AG08395 (cell line): ENCODE results near the gene SPATS2.
"Not testable (repeated sequence)": the region's sequence is repeated elsewhere in the genome, so short reads cannot be mapped to it uniquely, and the experiment has no call there.

Source experiments
- DNase-seq: peaks from one replicate; pipeline ENCODE4 v3.0.0; 2012; ENCODE audit warnings: mixed read lengths, low spot score

SPATS2 gene

DNA sequence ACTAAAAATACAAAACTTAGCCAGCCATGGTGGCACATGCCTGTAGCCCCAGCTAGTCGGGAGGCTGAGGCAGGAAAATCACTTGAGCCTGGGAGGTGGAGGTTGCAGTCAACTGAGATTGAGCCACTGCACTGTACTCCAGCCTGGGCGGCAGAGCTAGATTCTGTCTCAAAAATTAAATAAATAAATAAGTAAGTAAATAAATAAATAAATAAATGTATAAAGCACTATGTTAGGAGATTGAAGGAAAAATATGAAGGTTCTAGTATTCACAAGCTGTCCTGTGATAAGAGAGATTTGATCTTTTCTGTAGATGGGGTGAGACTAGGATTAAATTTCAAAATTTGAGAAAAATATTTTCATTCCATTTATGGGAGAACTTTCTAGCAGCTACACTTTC is 14.9 kb upstream of the SPATS2 start:
- DNase-seq = no peak

- DNase-seq = no peak
Measured at GRCh38 chr12:49355913-49356312, 11.3 kb upstream of the SPATS2 start.

DNA sequence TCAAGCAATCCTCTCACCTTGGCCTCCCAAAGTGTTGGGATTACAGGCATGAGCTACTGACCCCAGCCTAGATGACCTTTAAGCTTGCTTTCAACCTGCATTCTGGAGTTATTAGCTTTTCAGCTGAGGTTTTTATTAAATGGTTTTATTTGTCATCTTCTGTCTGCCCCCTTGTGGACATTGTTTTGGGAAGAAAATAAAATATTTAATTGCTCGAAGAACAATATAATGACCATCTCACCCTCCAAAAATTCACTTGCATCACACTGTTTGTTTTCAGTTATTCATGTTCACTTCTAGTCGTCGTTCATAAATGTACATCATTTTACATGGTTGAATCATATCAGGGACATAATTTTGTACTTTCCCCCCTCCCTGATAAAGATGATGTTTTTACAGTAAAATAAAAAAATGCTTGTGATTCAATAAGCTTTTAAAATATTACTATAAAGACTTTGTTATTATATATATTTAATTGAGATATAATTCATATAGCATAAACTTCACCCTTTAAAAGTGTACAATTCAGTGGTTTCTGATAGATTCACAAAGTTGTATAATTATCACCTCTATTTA is 10.1 kb upstream of the SPATS2 start:
- peak; percentile 66 for DNase-seq

GRCh38 chr12:49358483-49359141 is 8.7 kb upstream of the SPATS2 start:
- peak; percentile 56 for DNase-seq

DNA sequence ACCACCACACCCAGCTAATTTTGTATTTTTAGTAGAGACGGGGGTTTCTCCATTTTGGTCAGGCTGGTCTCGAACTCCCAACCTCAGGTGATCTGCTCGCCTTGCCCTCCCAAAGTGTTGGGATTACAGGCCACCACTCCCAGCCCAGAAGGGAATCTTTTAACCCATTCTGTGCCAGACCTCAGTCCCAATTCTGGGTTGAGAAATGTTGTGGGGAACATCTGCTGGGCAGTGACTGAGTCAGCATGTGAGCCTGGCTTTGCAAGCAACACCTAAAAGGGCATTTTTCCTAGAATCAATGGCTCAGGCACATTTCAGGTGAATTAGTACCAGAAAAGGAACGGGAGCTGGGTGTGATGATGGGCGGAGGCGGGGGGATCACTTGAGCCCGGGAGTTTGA is 7.6 kb upstream of the SPATS2 start:
- DNase-seq = no peak

DNA sequence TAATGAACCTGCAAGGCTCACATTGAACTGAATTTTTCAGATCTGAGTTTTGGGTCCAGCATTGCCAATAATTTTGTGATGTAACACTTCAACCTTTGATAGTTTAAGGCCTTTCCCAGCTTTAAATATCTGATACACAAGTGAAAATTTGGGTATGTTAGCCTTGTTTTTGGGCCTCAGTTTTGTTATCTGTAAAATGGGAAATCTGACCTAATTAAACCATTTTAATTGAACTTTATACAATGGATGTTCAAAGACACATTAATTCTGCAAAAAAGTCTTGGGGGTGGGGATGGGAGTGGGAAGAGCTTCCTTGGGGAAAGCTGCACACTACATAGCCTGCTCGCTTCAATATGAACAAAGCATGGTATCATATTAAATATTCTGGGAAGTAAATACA is 5.2 kb upstream of the SPATS2 start:
- no peak for DNase-seq

DNA sequence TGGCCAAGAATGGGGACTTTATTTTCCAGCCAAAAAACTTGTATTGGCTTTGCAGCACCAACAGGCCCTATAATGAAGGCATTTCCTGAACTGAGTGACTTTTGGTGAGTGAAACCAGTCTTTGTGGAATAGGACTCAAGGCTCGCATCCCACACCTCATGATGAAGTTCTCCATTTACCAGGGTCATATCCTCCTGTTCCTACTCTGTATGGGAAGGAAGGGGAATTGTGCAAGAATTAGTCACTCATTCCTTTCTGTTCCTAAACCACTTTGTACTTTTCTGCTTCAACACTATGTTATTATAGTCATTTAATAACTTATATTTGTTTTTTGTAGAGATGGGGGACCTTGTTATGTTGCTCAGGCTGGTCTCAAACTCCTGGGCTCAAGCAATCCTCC is 2.3 kb upstream of the SPATS2 start:
- peak; percentile 48 for DNase-seq

- DNase-seq = no peak
Measured at GRCh38 chr12:49365542-49365941, 1.7 kb upstream of the SPATS2 start.

- no peak for DNase-seq
Measured at GRCh38 chr12:49366096-49366651, 1.1 kb upstream of the SPATS2 start.

DNA sequence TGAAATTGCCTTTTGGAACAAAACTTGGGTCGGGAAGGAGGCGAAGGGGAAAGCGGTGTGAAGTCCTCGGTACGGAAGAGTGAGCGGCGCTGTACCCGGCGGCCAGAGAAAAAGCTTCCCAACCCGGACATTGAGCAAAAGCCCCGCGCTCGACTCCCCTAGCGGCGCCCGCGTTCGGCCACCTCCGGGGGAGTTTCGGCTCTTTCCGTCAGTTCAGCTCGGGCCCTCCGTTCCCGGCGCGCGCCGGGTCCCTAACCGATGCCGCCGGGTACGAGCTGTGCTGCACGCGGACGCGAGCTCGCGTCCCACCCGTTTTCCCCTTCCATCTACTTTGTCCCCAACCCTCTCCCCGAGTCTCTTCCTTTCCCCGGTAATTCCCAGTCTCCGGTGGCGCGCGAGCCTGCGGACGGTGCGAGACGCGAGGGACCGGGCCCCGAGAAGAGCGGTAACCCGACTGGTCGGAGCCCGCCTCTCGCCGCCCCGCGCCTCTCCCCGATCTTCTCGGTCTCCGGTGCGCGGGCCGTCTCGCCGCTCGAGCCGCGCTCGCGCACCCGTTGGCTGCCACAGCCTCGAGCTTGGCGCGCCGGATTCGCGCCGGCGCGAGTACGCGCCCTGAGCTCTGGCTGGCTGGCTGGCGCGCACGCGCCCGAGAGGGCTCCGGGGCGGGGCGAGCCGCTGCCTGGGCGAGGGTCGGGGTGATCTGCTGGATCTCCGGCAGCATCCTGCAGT is 446 bp upstream of the SPATS2 start:
- DNase-seq = peak; percentile 94

GRCh38 chr12:49368240-49368600 is 958 bp downstream of the SPATS2 start:
- no peak for DNase-seq

- peak; percentile 59 for DNase-seq
Measured at GRCh38 chr12:49369411-49370145, 2.3 kb downstream of the SPATS2 start.

GRCh38 chr12:49370539-49370938 is 3.3 kb downstream of the SPATS2 start:
- no peak for DNase-seq

GRCh38 chr12:49375406-49375805 is 8.1 kb downstream of the SPATS2 start:
- no peak for DNase-seq

- DNase-seq = no peak
Measured at GRCh38 chr12:49377386-49377785, 10.1 kb downstream of the SPATS2 start.

DNA sequence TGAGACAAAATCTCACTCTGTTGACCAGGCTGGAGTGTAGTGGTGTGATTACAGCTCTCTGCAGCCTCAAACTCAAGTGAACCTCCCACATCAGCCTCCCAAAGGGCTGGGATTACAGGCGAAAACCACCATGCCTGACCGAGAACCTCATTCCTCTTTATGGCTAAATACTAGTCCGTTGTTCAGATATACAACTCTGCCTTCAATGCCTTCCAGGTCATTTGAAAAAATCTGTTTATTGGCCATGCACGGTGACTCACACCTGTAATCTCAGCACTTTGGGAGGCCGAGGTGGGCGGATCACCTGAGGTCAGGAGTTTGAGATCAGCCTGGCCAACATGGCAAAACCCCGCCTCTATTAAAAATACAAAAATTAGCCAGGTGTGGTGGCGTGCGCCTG is 12.9 kb downstream of the SPATS2 start:
- DNase-seq = not testable (repeated sequence)

- DNase-seq = no peak
Measured at GRCh38 chr12:49388682-49389386, 21.6 kb downstream of the SPATS2 start.

GRCh38 chr12:49389387-49389703 is 22.1 kb downstream of the SPATS2 start:
- no peak for DNase-seq

- no peak for DNase-seq
Measured at GRCh38 chr12:49397000-49397399, 29.7 kb downstream of the SPATS2 start.

DNA sequence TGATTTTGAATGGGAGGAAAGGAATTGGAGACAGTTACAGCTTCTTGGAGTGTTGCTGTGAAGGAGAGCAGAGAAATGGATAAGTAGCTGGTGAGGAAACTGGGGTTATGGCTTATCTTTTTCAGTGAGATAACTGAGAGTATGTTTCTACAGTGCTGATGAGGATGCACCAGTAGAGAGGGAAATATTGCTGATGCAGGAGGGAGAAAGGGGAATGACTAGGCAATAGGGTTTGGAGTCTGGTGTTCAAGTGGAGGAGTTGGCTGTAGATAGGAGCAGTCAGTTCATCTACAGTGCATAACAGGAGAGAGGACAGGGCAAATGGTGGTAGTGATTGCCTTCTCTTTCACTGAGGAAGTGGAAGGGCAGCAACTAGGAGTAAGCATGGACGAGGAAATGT is 33.0 kb downstream of the SPATS2 start:
- DNase-seq = no peak

GRCh38 chr12:49403971-49404450 is 36.7 kb downstream of the SPATS2 start:
- no peak for DNase-seq

DNA sequence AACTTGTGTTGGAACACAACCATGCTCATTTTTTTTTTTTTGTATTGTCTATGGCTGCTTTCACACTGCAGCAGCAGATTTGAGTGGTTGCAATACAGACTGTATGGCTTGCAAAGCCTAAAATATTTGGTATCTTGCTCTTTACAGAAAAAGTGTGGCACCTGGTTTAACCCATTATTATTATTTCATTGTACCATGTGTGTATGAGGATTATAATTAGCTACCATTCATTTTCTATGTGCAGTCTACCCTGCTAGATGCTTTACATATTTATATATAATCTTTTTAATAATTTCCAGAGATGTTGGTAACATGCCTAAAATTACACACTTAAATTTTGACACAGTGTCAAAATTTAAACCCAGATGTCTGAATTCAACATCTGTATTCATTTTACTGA is 37.7 kb downstream of the SPATS2 start:
- DNase-seq = no peak
